MCF 10A (cell line): ENCODE results near the gene GPR68. TPM values are rescaled to one million over a fixed set of nuclear protein-coding genes. Genes with fewer than 3 reads are reported as not detected.
"Not testable (repeated sequence)": the region's sequence is repeated elsewhere in the genome, so short reads cannot be mapped to it uniquely, and the experiment has no call there.

ENCODE experiments used
- BruUV-seq: library from RNA; stranded (reverse); fragments of 400-500 nt; replicated peaks from 2 replicates; lab custom pipeline; 2021; lab: Mats Ljungman, UMichigan
- CTCF ChIA-PET: fragments of 300-600 bp; sonication (Branson Sonifier 250); formaldehyde crosslinking; extraction: SDS; loops from one replicate; lab custom pipeline; 2021; ENCODE audit warnings: antibody characterized with exemption, inconsistent platforms; lab: Yijun Ruan, JAX
- POLR2A ChIA-PET: fragments of 300-600, 350-650 bp; sonication (Branson Sonifier 250); formaldehyde crosslinking; extraction: SDS; loops from one replicate; lab custom pipeline; 2020; ENCODE audit warnings: antibody characterized with exemption, inconsistent platforms; lab: Yijun Ruan, JAX
- DNase-seq: peaks from one replicate; pipeline ENCODE4 v3.0.0-alpha.2; 2018; ENCODE audit not compliant: unreplicated experiment
- H3K27ac Mint-ChIP-seq: one replicate; pipeline ENCODE4 v1.8.0; 2022; ENCODE audit warnings: mild to moderate bottlenecking, low read depth, mixed read lengths; ENCODE audit not compliant: unreplicated experiment
- H3K27me3 Mint-ChIP-seq: one replicate; pipeline ENCODE4 v1.8.0; 2022; ENCODE audit warnings: mixed read lengths; ENCODE audit not compliant: insufficient read depth, unreplicated experiment
- H3K36me3 Mint-ChIP-seq: one replicate; pipeline ENCODE4 v1.8.0; 2022; ENCODE audit warnings: mild to moderate bottlenecking, moderate library complexity, mixed read lengths; ENCODE audit not compliant: insufficient read depth, unreplicated experiment
- H3K4me1 Mint-ChIP-seq: one replicate; pipeline ENCODE4 v1.8.0; 2022; ENCODE audit warnings: mixed read lengths; ENCODE audit not compliant: insufficient read depth, unreplicated experiment
- H3K4me3 Mint-ChIP-seq: one replicate; pipeline ENCODE4 v1.8.0; 2022; ENCODE audit warnings: mild to moderate bottlenecking, moderate library complexity, mixed read lengths; ENCODE audit not compliant: unreplicated experiment
- H3K9me3 Mint-ChIP-seq: one replicate; pipeline ENCODE4 v1.8.0; 2022; ENCODE audit warnings: mixed read lengths; ENCODE audit not compliant: unreplicated experiment
- intact Hi-C: fragments of 100-400 bp; cut with micrococcal nuclease; formaldehyde crosslinking; loops from 2 replicates; pipeline ENCODE4 v1.14.1; 2022
- total RNA-seq: library from RNA; stranded (reverse); gene quantifications from 2 replicates; pipeline ENCODE4 v1.2.3, GENCODE V29; 2022
- TF ChIP-seq, protein P1 (sequence below): fragments of 200-600 bp; IDR thresholded peaks from one replicate; pipeline ENCODE4 v1.8.0; 2022; ENCODE audit warnings: antibody characterized with exemption, mild to moderate bottlenecking; ENCODE audit not compliant: unreplicated experiment

Gene GPR68
- total RNA-seq, 1 experiment from 2014 or later: 0.14 TPM

GRCh38 chr14:91229743-91230200 lies 14.7 kb downstream of the GPR68 start:
- TF ChIP-seq, protein P1, sequence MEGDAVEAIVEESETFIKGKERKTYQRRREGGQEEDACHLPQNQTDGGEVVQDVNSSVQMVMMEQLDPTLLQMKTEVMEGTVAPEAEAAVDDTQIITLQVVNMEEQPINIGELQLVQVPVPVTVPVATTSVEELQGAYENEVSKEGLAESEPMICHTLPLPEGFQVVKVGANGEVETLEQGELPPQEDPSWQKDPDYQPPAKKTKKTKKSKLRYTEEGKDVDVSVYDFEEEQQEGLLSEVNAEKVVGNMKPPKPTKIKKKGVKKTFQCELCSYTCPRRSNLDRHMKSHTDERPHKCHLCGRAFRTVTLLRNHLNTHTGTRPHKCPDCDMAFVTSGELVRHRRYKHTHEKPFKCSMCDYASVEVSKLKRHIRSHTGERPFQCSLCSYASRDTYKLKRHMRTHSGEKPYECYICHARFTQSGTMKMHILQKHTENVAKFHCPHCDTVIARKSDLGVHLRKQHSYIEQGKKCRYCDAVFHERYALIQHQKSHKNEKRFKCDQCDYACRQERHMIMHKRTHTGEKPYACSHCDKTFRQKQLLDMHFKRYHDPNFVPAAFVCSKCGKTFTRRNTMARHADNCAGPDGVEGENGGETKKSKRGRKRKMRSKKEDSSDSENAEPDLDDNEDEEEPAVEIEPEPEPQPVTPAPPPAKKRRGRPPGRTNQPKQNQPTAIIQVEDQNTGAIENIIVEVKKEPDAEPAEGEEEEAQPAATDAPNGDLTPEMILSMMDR: no peak
- Mint-ChIP-seq H3K4me1 (peaks cover 7% of the 10 kb centered on the region), H3K9me3 (no peaks in the 10 kb centered on the region), H3K27me3 (no peaks in the 10 kb centered on the region), H3K36me3 (no peaks in the 10 kb centered on the region), H3K4me3 (no peak overlapping the region), H3K27ac (no peak overlapping the region)
- ChIA-PET POLR2A (no interaction called here), CTCF (interaction anchor here (0.9 kb wide), 1 partner anchor 11 kb away, joined by 3 read pairs; no protein-coding TSS in a partner anchor)
- DNase-seq: no peak
- intact Hi-C loops: no loop called here
- no TSS peak for BruUV-seq

- Mint-ChIP-seq H3K4me3 (no peak overlapping the region), H3K27me3 (no peaks in the 10 kb centered on the region), H3K36me3 (no peaks in the 10 kb centered on the region), H3K4me1 (peaks cover 7% of the 10 kb centered on the region), H3K27ac (no peak overlapping the region), H3K9me3 (no peaks in the 10 kb centered on the region)
- no TSS peak for BruUV-seq
- intact Hi-C loops: no loop called here
- POLR2A ChIA-PET: no interaction called here
- CTCF ChIA-PET: interaction anchor here (0.9 kb wide), 1 partner anchor 12 kb away, joined by 3 read pairs; no protein-coding TSS in a partner anchor
- no peak for DNase-seq
- TF ChIP-seq, protein P1: no peak
Measured at GRCh38 chr14:91229005-91229382, 15.5 kb downstream of the GPR68 start.

DNA sequence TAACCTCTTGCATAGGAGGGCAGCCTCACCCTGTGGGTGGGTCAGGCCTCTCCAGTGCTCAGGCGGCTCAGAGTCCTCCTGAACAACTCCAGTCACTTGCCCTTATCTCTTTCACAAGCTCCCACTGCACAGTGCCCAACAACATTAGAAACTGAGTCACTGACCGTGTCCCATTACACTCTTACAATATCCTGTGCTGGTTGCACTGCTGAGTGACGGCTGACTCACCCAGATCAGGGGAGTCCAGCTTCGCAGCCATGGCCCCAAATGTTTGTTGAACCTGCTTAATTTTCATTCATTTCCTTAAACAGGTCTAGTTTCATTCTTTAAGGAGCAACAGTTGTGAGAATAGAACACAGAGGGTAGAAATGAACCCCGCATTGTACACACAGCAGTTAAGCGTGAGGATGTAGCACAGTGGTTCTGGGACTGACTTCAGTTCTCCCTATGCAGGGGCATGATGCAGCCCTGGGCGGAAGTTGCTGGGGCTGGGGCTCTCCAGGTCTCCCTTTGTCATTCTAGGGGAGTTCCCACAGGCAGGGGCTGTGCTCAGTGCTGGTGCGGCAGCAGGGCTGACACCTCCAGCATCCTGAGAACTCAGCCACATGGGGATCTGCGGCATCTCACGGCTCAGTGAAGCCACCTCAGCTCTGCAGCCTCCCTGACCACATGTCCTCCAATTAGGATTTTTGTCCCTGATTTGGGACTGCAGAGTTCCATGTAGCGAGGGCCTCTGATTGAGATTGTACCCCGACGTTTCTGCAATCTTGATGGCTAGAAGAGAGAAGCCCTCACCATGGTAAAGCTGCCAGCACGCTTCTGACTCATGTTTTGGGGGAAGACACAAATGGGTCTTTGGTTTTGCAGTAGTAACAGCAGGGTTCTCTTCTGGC lies 16.1 kb downstream of the GPR68 start:
- Mint-ChIP-seq H3K36me3 (peaks cover under 1% of the 10 kb centered on the region), H3K4me1 (peaks cover 7% of the 10 kb centered on the region)
- DNase-seq: peak; percentile 66

DNA sequence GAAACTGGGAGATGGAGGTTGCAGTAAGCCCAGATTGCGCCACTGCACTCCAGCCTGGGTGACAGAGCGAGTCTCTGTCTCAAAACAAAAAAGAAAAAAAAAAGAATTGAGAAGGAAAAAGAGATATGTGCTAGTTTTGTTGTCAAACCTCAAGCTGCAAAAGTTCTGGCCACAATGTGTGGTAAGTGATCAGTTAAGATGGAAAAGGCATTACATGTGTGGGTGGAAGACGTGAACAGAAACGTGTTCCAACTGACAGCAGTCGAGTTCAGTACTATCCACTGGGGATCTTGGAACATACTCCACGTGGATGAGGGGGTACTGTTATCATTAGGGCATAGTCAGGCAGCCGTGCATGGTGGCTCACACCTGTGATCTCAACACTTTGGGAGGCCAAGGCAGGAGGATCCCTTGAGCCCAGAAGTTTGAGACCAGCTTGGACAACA lies 17.3 kb downstream of the GPR68 start:
- CTCF ChIA-PET: interaction anchor here (0.7 kb wide), 1 partner anchor 22 kb away, joined by 3 read pairs; no protein-coding TSS in a partner anchor

More for the DNA sequence above, 16.1 kb downstream of the GPR68 start:
- ChIA-PET POLR2A (no interaction called here), CTCF (interaction anchor here (0.9 kb wide), 1 partner anchor 12 kb away, joined by 3 read pairs; no protein-coding TSS in a partner anchor)
- no peak overlapping the region for H3K27ac Mint-ChIP-seq
- intact Hi-C loops: no loop called here
- H3K9me3 Mint-ChIP-seq: no peaks in the 10 kb centered on the region
- TF ChIP-seq, protein P1: no peak
- no TSS peak for BruUV-seq
- H3K4me3 Mint-ChIP-seq: no peak overlapping the region
- H3K27me3 Mint-ChIP-seq: no peaks in the 10 kb centered on the region

DNA sequence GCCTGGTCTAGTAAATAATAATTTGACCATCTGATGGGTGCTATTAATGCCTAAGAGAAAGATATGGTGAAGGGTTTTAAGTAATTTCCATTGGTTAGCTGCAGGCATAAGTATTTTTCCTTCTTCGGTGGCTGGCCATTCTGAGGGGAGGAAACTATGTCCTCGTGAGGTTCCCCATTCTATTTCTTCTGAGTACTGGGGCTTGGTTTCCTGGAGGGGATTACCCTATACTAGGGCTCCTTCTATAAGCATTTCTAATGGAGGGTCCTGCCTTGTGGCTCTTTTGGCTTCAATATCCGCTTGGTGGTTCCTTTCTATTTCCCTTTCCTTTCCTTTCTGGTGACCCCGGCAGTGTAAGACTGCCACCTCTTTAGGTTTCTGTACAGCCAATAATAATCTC lies 18.1 kb downstream of the GPR68 start:
- intact Hi-C loops, BruUV-seq, CTCF ChIA-PET, H3K36me3 Mint-ChIP-seq, H3K4me3 Mint-ChIP-seq, H3K27ac Mint-ChIP-seq, H3K4me1 Mint-ChIP-seq, H3K9me3 Mint-ChIP-seq, H3K27me3 Mint-ChIP-seq, DNase-seq: not testable (repeated sequence)
- POLR2A ChIA-PET: interaction anchor here (0.7 kb wide), 1 partner anchor 32 kb away, joined by 4 read pairs; no protein-coding TSS in a partner anchor

More for the DNA sequence above, 17.3 kb downstream of the GPR68 start:
- Mint-ChIP-seq H3K4me3 (no peak overlapping the region), H3K27me3 (no peaks in the 10 kb centered on the region), H3K27ac (no peak overlapping the region), H3K9me3 (peaks cover under 1% of the 10 kb centered on the region), H3K36me3 (peaks cover 9% of the 10 kb centered on the region), H3K4me1 (peaks cover 7% of the 10 kb centered on the region)
- TF ChIP-seq, protein P1: no peak
- BruUV-seq: no TSS peak
- POLR2A ChIA-PET: no interaction called here
- intact Hi-C loops: no loop called here
- no peak for DNase-seq
